G401.6 (cell line): ENCODE results near the gene CYBB.

ENCODE experiments used
- FAIRE-seq: peaks from 2 replicates; lab custom pipeline; 2012; peaks lifted over from hg19 to GRCh38; lab: Jason Lieb, UNC

CYBB gene

DNA sequence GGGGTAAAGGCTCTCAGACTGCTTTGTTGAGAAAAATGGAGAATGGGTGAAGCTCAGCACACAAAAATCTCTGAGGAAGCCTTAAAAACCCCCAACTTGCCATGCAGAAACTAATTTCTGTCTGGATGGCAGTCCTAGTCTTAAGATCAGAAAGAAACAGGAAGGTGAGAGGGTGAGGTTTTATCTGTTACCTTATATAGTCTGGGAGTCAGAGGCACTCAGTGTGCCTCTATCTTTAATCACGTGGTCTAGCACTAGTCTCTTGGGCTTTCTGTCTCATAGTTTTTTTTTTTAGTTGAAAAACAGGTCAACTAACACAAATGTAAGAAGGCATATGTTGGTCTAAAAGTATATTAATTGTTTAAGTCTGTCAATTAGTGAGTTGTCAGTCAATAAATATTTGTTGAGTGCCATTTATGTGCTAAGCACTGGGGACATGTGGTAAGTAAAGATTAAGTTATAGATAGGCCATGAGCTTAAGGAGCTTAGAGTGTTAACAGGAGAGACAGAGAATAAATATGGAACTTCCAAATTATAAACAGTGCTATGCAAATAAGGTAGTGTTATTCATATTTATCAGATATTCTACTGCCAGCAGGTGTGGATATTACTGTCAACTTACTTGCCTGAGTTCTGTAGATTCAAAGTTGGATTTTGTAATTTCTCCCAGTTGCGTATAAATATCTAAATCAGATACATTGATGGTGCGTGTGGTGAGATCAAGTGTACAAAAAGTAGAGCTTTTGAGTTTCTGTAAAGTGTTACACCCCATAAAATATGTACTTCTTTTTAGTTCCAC, 7.0 kb downstream of the CYBB start:
- no peak for FAIRE-seq

DNA sequence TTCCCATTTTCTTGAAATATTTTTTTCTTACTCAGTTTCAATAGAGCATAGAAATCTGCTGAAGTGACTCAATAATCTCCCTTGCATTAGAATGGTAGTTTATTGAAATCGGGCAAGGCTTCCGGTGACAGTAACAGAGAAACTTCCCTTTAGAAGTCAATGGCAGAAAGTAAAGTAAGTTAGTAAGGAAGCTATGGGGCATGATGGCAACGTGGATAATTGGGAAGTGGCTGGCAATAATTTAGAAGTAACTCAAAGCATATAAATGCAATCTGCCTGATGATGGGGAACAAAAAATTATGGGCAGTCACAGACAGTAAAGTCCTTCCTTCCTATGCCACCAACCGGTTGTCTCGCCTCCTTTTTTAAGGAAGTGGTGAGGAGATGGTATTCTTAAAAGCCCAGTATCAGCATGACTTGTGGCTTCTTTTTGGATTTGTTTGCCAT, 7.6 kb downstream of the CYBB start:
- no peak for FAIRE-seq

DNA sequence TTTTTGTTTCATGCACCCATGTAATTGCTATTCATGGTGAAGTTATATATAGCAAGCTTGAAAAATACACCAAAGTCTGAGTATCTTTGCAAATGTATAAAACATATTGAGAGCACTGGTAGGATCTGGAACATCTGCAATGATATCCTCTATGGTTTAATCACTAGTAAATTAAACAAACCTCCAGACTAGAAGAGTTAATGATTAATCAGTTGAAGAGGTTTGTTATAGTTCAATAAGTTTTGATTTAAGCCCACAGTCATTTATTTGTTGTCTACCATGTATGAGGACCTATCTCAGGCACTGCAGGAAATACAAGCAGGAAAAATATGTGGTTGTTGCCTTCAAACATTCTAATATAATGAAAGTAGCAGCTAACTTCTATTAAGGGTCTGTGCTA, 16.5 kb downstream of the CYBB start:
- FAIRE-seq, result no peak

DNA sequence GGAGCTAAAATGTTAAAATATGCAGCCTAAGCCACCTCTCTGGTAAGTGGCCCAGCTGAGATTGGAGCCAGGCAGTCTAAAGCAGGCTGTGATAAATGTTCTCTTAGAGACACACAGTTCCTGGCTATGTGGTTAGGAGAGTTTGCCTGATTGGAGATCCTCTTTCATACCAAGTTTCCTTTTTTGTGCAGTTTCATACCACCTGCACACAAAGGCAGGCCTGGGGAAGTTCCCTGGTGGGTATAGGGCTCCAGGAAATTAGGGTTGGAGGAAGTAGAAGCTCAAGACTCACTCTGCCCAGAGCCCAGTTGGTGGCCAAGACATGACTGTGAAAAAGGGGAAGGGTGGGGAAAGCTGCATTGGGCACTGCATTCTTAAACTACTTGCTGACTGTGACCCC, 16.9 kb downstream of the CYBB start:
- no peak for FAIRE-seq

DNA sequence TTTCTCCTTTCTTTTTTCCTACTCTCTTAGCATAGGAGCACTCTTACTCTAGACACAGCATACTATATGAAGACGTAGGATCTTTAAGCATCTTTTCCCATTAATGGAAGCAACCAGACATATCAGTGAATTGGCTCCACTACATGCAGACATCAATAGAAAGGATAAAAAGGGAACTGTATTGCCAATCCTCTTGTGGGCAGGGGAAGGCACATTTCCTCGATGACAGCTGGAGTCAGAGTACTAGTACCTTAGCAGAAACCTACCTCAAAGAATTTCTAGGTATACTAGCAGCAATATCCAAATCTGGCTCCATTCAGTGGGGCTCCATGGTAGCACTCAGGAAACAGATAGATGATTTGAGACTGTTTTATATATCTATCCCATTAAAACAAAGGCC, 20.1 kb downstream of the CYBB start:
- FAIRE-seq, result no peak

DNA sequence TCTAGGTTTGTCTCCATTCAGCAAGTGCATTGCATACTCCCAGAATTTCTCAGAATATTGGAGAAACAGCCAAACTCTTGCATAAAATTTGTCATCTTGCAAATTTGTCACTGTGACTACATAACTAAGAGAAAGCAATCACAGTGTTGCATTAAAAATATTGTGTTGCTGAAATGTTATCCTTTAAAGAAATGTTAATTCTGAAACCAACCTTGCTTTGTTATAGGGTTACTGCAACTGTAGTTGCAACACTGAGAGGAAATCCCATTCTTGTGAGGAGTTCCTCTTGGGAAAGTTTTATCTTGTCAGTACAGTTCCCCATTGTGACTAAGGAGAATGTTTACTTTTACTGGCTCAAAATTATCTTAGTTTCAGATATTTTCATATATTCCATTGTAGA, 20.9 kb downstream of the CYBB start:
- FAIRE-seq, result no peak

DNA sequence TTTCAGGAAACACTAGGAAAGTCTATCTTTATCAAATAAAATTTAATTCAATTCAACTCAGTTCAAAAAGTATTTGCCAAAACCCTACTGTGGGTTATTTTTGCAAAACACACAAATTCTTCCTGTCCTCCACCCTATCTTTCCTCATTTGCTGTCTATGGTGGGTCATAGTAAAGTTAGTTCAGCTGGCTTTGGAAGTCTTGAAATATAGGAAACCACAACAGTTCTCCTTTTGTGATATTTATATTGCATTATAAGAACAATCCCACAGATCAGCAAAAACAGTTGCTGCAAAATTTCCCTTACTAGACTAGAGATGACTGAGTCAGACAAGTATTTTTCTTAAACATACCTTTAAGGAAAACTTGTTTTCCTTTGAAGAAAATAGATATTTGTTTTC, 22.2 kb downstream of the CYBB start:
- FAIRE-seq, result no peak

DNA sequence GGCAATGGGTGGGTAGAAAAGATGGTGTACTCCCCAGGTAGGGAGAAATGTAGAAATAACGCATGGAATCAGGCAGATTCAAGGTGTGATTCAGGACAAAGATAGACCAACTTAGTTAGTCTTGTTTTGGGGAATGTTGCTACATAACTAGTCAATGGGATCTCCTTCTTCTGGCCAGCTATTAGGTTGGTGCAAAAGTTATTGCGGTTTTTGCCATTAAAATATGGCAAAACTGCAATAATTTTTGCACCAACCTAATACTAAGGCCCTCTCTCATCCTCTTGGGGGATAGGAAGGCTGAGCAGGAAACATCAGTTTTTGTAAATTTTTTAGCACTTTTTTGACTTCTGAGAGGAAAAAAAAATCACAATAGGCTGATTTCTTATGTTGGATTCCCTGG, 23.2 kb downstream of the CYBB start:
- no peak for FAIRE-seq

DNA sequence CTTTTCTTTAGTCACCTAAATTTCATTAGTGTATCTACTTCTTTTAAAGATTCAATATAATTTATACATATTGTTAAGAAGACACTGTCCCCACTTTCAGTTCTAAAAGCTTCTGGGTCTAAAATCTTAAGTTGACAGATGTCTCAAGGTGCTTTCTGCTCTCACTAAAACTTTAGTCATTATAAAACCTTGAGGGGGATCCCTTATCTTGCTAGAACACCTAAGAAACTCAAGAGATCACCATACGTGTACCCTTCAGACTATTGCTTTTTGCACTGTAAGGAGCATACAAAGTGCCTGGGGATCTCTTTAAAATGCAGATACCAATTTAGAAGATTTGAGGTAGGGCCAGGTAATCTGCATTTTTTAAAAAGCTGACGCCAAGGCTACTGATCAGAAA, 30.1 kb downstream of the CYBB start:
- no peak for FAIRE-seq

DNA sequence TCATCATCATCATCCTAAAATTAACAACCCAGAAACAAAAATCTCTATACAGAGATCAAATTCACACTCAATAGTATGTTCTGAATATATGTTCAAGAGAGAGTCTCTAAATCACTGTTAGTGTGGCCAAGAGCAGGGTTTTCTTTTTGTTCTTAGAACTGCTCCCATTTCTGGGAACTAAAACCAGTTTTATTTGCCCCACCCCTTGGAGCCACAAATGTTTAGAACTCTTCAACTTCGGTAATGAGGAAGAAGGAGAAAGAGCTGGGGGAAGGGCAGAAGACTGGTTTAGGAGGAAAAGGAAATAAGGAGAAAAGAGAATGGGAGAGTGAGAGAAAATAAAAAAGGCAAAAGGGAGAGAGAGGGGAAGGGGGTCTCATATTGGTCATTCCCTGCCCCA, 32.3 kb downstream of the CYBB start:
- no peak for FAIRE-seq

DNA sequence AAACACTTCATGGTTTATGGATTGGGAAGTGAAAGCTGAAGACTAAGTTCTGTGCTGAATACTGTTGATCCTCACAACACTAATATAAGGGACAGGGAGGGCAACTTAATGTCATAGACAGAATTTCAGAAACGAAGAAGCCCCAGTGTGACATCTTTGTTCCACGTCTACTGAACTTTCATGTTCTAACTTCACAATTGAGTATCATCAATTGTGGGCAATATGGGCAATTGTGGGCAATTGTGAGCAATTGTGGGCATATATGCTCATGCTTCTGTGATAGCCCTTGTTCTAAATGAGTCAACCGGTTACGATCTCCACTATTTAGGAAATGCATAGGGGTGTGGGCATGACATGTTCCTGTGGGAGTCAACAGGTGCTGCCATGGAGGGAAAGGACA, 33.7 kb downstream of the CYBB start:
- FAIRE-seq, result no peak

DNA sequence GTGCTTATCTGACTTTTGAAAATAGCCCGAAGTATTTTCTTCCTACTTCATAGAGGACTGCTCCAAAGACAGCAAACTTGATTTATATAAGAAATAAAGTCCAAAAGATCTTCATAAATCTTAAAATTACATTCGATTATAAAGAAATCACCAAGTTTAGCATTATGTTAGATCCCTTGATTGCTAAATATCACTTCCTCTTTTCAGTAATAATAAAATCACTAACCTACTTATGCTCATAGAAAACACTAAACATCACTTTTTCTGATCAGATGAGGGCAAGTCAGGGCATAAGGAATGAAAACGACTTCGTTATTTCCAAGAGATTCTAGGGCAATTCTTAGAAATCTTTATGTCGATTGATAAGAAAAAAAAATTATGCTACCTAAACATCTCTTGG, 35.5 kb downstream of the CYBB start:
- no peak for FAIRE-seq

DNA sequence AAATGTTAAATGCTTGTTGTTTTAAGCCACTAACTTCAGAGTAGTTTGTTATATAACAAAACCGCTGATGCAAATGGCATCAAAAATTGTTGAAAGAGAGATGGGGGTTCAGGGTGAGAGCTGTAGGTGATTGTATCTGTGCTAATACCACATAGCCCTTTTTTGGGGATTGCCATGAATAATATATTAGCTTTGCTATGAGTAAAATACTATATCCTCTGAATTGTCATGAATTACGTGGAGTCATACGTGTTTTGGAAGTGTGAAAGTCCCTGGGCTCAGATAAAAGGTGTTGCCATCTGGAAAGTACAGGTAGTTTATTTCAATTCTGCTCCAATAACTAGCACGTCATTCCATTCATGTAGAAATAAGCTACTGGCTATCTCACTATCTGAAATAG, 36.9 kb downstream of the CYBB start:
- FAIRE-seq, result no peak

DNA sequence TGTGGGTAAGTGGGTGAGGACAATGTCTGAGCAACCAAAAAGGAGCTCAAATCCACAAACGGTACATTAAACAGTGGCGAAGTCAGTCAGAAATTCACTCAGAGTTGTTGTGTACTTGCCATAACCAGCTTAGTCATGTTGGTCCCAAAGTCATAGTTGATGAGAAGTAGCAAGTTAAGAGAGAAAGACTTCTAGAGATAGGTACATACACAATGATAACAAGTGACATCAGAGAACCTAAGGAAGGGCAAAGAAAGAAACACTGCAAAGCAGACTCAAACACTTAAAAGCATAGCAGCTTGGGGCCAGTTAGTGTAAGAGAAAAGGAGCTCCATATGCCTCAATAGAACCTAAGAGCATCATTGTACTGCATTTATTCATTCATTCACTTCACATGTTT, 37.3 kb downstream of the CYBB start:
- FAIRE-seq, result no peak

DNA sequence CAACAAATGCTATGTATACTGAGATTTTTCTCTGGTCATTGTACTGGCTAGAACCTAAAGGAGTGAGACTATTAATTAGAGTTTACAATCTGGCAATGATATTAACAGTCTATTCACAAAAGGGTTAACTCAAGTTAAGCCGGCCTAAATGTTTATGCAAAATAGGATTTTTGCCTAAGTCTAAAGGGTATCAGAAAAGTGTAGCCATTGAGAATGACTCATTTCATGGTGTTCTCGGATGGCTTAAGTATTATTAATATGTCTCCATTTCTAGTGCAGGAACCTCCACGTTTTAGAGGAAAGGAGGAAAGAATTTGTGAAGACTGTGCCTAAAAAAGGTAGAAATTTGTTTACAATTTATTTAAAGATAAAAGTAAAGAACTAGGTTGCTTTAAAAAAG, 37.7 kb downstream of the CYBB start:
- FAIRE-seq, result no peak

DNA sequence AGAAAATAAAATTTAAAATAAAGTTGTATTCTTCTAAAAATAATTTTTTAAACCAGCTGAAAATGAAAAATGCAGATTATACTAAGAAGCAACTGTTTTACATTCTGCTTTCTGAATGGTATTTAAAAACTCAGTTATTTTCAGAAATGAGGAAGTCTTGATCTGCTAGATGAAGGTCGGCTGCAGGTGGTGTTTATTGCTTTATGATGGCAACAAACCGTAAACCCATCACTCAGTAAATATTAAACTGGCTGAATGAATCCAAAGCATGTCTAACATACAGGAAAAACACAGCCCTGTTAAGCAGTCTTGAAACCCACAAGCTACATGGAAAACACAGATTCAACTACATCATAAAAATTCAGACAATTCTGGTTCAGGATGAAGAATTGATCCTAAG, 38.2 kb downstream of the CYBB start:
- no peak for FAIRE-seq

DNA sequence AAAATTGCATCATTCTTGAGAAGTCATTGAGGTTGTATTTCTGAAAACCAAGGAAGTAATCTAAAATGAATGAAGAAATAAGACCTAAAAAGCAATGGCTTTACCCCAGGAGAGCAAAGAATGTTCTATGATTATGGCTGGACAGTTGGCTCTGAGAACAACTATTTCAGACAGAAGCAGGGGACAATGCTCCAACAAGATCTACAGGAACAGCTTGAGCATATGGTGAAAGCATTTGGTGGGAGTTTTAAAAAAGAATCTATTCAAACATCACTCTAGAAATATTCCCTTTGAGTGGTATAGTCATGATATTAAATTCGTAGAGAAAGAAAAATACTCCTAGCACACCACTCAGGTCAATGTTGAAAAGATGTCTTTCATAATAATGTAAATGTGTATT, 40.8 kb downstream of the CYBB start:
- no peak for FAIRE-seq

DNA sequence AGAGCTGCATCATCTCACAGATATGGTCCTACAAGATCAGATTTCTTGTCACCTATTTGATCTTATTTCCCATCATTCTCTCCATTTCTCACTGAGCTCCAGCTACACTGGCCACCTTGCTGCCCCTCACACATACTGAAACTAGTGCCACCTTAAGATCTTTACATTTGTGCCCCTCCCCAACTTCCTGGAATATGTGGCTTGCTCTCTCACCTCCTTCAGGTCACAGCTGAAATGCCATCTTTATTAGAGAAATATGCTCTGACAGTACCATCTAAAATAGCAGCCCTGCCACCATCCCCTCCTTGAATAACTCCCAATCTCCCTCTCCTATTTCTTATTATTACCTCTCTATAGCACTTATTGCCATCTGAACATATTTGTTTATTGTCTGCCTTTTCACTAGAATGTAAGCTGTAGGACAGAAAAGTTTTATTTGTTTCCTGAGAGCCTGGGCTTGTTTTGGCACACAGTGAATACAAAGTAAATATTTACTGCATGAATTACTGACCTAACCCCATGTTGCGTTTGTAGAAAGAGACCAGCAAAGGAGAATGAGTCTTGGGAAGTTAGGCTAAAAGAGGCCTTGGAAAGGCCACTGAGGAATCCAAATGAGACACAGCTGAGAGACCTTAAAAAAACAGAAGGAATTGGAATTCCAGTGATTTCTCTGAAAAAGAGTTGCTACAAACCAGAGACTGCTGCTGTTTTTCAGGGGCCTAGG, 44.8 kb downstream of the CYBB start:
- FAIRE-seq, result no peak

DNA sequence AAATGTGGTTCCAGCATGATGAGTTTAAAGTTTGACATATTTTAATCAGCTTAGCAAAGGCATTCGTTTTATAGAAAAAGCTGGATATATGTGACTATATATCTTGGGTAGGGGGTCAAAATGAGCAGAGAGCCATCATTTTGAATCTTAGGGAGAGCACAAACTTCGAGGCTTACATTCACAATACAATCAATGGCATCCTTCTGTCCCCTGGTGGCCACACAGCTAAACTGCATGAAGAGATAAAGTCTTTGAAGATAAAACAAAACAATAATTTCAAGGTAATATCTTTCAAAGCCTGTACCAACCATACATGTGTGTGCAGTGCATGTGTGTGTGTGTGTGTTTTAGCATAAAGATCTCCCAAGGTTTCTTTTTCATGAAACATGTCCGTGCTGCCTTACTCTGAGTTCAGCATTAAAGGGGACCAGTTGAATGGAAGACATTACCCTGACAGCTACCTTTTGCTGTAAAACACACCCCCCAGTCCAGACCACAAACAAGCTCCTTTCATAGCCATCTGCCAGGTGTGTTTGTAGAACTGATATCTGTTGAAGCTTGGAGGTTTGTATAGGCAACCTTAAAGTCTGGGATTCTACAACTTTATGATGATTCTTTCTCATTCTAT, 45.5 kb downstream of the CYBB start:
- no peak for FAIRE-seq

DNA sequence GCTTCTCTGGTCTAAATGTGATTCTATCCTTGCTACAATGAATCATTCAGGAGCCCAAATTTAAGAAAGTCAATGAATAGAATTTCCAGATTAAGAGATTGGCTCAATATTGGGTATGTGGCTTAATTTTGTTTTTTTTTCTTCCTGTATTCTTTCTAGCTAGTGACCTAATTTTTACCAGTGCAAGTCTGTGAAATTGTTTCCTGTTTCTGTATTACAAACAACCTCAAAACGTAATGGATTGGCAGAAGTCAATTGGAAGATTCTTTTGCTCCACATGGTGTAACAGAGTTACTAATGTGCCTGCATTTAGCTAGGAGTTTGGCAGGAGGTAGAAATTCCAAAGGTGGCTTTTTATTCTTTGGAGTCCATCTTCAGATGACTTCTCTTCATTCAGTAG, 49.9 kb downstream of the CYBB start:
- FAIRE-seq, result no peak

DNA sequence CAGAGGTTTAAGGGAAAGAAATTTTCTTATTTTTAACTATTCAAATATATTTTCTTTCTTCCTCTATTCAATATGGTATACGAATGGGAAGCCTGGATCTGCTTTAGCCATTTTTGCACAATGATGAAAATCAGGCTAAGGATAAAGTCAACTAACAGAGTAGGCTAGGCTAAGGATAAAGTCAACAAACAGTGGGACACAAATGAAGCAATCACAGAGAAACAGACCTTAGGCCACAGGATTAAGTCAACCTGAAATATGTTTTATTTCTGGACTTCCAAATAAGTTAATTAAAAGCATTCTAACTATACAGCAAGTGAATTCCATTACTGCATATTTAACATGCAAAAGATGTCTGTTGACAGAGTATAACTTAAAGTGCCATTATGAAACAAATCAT, 50.5 kb downstream of the CYBB start:
- no peak for FAIRE-seq

DNA sequence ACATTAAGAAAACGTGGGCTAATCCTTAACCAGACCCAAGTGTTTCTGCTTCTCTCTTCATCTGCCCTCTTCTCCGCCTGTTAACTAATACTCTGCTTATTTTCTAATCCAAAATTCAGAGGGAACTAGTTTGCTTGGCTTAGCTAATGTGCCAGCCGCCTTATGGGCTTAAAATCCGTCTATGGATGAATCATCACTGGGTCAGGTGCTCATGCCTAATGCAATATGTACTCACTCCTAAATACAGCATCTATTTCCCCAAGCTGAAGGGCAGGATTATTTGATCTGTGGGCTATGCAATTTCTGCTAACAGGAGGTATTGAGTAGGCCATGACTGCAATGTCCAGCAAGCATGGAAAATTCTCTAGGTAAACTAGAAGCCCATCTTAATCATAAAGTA, 55.1 kb downstream of the CYBB start:
- no peak for FAIRE-seq

DNA sequence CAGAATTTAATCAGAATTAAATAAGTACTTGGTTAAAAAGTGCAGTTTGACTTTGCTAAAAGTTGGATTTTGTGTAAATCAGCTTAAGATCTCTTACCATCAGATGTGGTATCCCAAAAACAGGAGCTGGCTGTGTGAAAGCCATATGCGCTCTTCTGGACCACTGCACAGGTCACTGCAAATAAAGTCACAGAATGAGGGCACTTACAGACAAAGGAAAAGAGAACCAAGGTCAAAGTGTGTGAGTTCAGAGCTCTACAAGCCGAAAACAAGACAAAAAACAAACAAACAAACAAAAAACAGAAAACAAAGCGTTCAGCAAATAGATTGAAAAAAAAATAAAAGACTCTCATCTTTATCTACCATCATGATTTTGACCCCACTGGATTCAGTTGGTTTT, 61.1 kb downstream of the CYBB start:
- no peak for FAIRE-seq

DNA sequence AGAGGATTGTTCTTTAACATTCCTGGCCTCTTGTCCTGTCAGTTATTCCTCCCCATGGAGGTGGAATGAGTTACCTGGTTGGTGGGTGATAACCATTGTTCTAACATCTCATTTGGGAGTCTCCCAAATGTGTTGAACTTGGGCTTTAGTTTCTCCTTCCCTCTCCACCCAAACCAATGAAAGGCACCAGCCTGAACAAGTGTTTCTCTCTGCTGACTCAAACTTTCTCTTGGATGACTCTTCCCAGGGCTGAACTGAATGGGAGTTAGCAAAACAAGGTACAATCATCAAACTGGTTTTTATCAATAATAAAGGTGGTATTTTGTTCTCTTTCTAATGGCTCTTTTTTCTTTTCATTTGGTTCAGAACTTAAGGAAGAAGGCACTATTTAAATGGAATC, 64.8 kb downstream of the CYBB start:
- FAIRE-seq, result no peak
